Measurements from ENCODE around the gene MSI1. TPM values are rescaled to one million over a fixed set of nuclear protein-coding genes. Genes with fewer than 3 reads are reported as not detected.

The MSI1 gene
- total and polyA plus RNA-seq, 2 donors: 0.54 to 1.5 TPM

GRCh38 chr12:120369603-120370342 lies 809 bp upstream of the MSI1 start:
- Histone ChIP-seq H3K27ac (ENCODE audit: low read depth) (no peak overlapping the region), H3K36me3 (ENCODE audit: insufficient read depth) (no peaks in the 10 kb centered on the region), H3K4me1 (ENCODE audit: insufficient read depth) (no peaks in the 10 kb centered on the region), H3K4me3 (ENCODE audit: low read depth, low read length) (peak overlapping the region; percentile 67)
- no peak for DNase-seq (ENCODE audit: extremely low spot score)
- 2% methylated on average over 26 of the region's 26 CpGs for WGBS

- DNase-seq (ENCODE audit: extremely low spot score): no peak
- no peaks in the 10 kb centered on the region for H3K36me3 ChIP-seq (ENCODE audit: insufficient read depth)
- no peaks in the 10 kb centered on the region for H3K4me1 ChIP-seq (ENCODE audit: insufficient read depth)
- peak overlapping the region; percentile 67 for H3K4me3 ChIP-seq (ENCODE audit: low read depth, low read length)
- 5% methylated on average over 86 of the region's 86 CpGs for WGBS
- H3K27ac ChIP-seq (ENCODE audit: low read depth): no peak overlapping the region
Measured at GRCh38 chr12:120367924-120368788, 808 bp downstream of the MSI1 start.

- Histone ChIP-seq H3K4me3 (ENCODE audit: low read depth, low read length) (peak overlapping the region; percentile 67), H3K27ac (ENCODE audit: low read depth) (no peak overlapping the region), H3K36me3 (ENCODE audit: insufficient read depth) (no peaks in the 10 kb centered on the region), H3K4me1 (ENCODE audit: insufficient read depth) (no peaks in the 10 kb centered on the region)
- whole genome bisulfite sequencing: 60% methylated on average over 10 of the region's 10 CpGs
- no peak for DNase-seq (ENCODE audit: extremely low spot score)
Measured at GRCh38 chr12:120367233-120367923, 1.6 kb downstream of the MSI1 start.

DNA sequence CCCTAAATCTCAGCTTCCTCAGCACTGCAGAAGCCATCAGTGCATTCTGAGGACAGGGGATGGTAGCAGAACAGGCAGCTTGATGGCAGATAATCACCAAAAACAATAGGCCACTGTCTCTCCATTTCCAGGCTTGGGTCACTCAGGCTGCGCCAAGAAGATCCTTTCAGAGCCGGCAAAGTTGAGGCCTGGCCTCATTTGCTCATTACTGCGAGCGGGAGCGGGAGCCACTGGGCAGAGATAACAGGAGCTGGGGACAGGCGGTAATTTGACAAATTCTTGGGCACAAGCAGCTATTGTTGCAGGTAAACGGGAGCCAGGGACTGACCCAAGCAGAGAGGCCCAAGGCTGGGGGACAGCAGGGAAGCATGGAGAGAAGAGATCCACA lies 2.1 kb downstream of the MSI1 start:
- no peak for DNase-seq (ENCODE audit: extremely low spot score)
- Histone ChIP-seq H3K4me1 (ENCODE audit: insufficient read depth) (no peaks in the 10 kb centered on the region), H3K27ac (ENCODE audit: low read depth) (no peak overlapping the region), H3K36me3 (ENCODE audit: insufficient read depth) (no peaks in the 10 kb centered on the region), H3K4me3 (ENCODE audit: low read depth, low read length) (no peak overlapping the region)
- 86% methylated on average over 7 of the region's 7 CpGs for WGBS

GRCh38 chr12:120366341-120366705 lies 2.6 kb downstream of the MSI1 start:
- no peaks in the 10 kb centered on the region for H3K36me3 ChIP-seq (ENCODE audit: insufficient read depth)
- DNase-seq (ENCODE audit: extremely low spot score): no peak
- H3K27ac ChIP-seq (ENCODE audit: low read depth): no peak overlapping the region
- WGBS: 90% methylated on average over 7 of the region's 7 CpGs
- H3K4me1 ChIP-seq (ENCODE audit: insufficient read depth): no peaks in the 10 kb centered on the region
- H3K4me3 ChIP-seq (ENCODE audit: low read depth, low read length): no peak overlapping the region

GRCh38 chr12:120365675-120366340 lies 3.2 kb downstream of the MSI1 start:
- WGBS: 77% methylated on average over 13 of the region's 13 CpGs

DNA sequence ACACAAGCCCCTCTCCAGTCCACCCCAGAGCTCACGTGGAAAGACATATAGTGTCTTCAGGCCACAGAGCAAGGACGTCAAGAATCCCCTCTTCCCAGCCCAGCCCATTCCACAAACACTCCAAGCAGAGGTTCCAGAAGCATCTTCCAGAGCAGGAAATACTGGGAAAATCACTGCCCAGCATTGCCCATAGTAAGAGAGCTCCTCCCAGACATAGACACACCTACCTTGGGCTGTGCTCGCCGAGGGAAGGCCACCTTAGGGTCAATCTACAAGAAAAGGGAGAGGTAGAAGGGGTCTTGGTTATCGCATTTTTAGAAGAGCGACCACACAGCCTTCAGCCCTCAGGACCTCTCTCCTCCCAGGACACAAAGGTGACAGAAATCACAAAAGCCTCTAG lies 4.5 kb downstream of the MSI1 start:
- no peak for DNase-seq (ENCODE audit: extremely low spot score)
- Histone ChIP-seq H3K4me1 (ENCODE audit: insufficient read depth) (no peaks in the 10 kb centered on the region), H3K4me3 (ENCODE audit: low read depth, low read length) (no peak overlapping the region), H3K27ac (ENCODE audit: low read depth) (no peak overlapping the region), H3K36me3 (ENCODE audit: insufficient read depth) (no peaks in the 10 kb centered on the region)
- WGBS: 81% methylated on average over 6 of the region's 6 CpGs

More at GRCh38 chr12:120365675-120366340, 3.2 kb downstream of the MSI1 start:
- H3K4me3 ChIP-seq (ENCODE audit: low read depth, low read length): no peak overlapping the region
- no peak overlapping the region for H3K27ac ChIP-seq (ENCODE audit: low read depth)
- H3K4me1 ChIP-seq (ENCODE audit: insufficient read depth): no peaks in the 10 kb centered on the region
- DNase-seq (ENCODE audit: extremely low spot score): no peak
- no peaks in the 10 kb centered on the region for H3K36me3 ChIP-seq (ENCODE audit: insufficient read depth)

GRCh38 chr12:120363274-120363855 lies 5.6 kb downstream of the MSI1 start:
- 75% methylated on average over 9 of the region's 9 CpGs for WGBS

DNA sequence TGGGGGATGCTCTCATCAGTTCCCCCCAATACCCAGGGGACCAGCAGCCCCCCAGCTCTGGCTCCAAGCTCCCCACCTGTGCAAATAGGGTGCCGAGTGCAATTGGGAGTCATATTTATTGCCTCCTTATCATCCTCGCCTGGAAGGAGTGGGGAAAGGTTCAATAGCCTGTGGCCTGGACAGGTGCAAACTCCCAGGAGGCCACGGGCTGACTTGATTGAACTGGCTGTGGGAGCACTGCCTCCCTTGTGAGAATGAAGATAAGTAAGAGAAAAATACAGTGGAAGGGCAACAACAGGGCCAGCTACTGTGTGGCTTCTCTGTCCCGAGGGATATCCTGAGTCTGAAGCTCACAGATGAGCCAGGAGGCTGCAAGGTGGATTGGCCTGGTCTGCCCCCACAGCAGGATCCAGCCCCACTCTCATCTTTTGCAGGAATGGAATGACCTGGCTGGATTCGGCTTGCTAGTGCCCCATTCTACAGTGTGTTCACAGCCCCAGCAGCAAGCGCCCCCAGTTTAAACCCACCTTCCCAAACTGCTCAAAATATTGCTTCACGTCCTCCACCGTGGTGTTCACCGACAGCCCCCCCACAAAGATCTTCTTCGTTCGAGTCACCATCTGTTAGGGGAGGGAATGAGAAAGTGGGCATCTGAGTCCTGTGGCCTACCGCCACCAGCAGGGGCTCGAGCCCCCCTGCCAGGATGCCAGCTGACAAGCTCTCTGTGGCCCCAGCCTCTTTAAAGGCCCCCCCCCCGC lies 6.3 kb downstream of the MSI1 start:
- H3K36me3 ChIP-seq (ENCODE audit: insufficient read depth): no peaks in the 10 kb centered on the region
- no peaks in the 10 kb centered on the region for H3K4me1 ChIP-seq (ENCODE audit: insufficient read depth)
- 85% methylated on average over 14 of the region's 14 CpGs for WGBS
- no peak for DNase-seq (ENCODE audit: extremely low spot score)
- H3K4me3 ChIP-seq (ENCODE audit: low read depth, low read length): no peak overlapping the region
- H3K27ac ChIP-seq (ENCODE audit: low read depth): no peak overlapping the region

More at GRCh38 chr12:120363274-120363855, 5.6 kb downstream of the MSI1 start:
- Histone ChIP-seq H3K36me3 (ENCODE audit: insufficient read depth) (no peaks in the 10 kb centered on the region), H3K4me1 (ENCODE audit: insufficient read depth) (no peaks in the 10 kb centered on the region), H3K4me3 (ENCODE audit: low read depth, low read length) (no peak overlapping the region), H3K27ac (ENCODE audit: low read depth) (no peak overlapping the region)
- no peak for DNase-seq (ENCODE audit: extremely low spot score)

DNA sequence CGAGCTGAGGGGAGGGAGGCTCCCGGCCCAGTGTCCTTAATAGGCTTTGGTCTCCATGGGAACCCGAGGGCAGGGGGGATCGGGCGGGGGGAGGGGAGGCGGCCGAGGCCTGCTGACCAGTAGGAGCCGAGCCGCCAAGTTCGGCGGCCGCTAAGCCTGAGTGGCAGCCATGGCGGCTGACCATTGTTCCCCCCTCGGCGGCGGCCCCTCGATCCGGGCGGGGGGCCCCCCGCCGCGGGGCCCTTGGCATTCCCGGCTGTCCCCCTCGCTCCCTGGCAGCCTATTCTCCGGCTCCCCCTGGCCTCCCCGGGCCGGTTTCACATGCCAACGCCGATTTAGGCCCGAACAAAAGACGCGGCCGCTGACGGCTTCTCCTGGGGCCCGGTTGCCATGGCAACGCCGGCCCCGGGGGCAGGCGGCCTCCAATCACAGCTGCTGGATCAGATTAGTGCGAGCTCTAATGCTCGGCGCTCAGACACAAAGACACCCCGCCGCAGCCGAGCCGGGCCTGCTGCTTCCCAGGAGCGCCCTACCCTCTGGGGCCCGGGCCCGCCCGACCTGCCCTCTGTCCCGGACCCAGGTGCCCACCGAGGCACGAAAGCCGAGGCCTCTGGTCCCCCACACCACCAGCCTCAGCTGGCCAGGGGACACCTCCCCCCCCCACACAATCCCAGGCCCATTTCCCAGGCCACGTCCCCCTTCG lies 7.3 kb downstream of the MSI1 start:
- DNase-seq (ENCODE audit: extremely low spot score): peak; percentile 45
- Histone ChIP-seq H3K4me3 (ENCODE audit: low read depth, low read length) (peak overlapping the region; percentile 32), H3K27ac (ENCODE audit: low read depth) (no peak overlapping the region), H3K4me1 (ENCODE audit: insufficient read depth) (no peaks in the 10 kb centered on the region), H3K36me3 (ENCODE audit: insufficient read depth) (no peaks in the 10 kb centered on the region)
- WGBS: 5% methylated on average over 56 of the region's 56 CpGs

GRCh38 chr12:120359128-120359527 lies 9.8 kb downstream of the MSI1 start:
- Histone ChIP-seq H3K4me3 (ENCODE audit: low read depth, low read length) (no peak overlapping the region), H3K27ac (ENCODE audit: low read depth) (no peak overlapping the region), H3K4me1 (ENCODE audit: insufficient read depth) (no peaks in the 10 kb centered on the region), H3K36me3 (ENCODE audit: insufficient read depth) (no peaks in the 10 kb centered on the region)
- 89% methylated on average over 1 of the region's 1 CpG for WGBS
- no peak for DNase-seq (ENCODE audit: extremely low spot score)
